Central memory CD8-positive, alpha-beta T cell (primary cell): ENCODE results near the gene HS3ST3B1.

Source experiments
- ATAC-seq: fragments of 150-1000 bp; cut with Tn5 transposase; replicated peaks from 2 replicates; pipeline ENCODE4 v1.10.0; 2022; ENCODE audit warnings: mild to moderate bottlenecking, moderate FRiP score, moderate number of reproducible peaks; ENCODE audit not compliant: poor library complexity, severe bottlenecking; ENCODE audit errors: extremely low read depth
- DNase-seq, 2 donors: peaks; one replicate each; pipeline ENCODE4 v3.0.0; 2021; ENCODE audit warnings: low spot score in 2 of 2
- H3K27ac Mint-ChIP-seq: one replicate; pipeline ENCODE4 v1.8.0; 2022; ENCODE audit warnings: low read depth, mild to moderate bottlenecking, moderate library complexity, mixed read lengths
- H3K27me3 Mint-ChIP-seq: one replicate; pipeline ENCODE4 v1.8.0; 2022; ENCODE audit warnings: mixed read lengths
- H3K36me3 Mint-ChIP-seq: one replicate; pipeline ENCODE4 v1.8.0; 2022; ENCODE audit warnings: mild to moderate bottlenecking, moderate library complexity, mixed read lengths; ENCODE audit not compliant: insufficient read depth
- H3K4me1 Mint-ChIP-seq: one replicate; pipeline ENCODE4 v1.8.0; 2022; ENCODE audit warnings: mixed read lengths
- H3K4me3 Mint-ChIP-seq: one replicate; pipeline ENCODE4 v1.8.0; 2022; ENCODE audit warnings: mild to moderate bottlenecking, moderate library complexity, mixed read lengths
- H3K9me3 Mint-ChIP-seq: one replicate; pipeline ENCODE4 v1.8.0; 2022; ENCODE audit warnings: mixed read lengths

The HS3ST3B1 gene

GRCh38 chr17:14300575-14301278 lies at the start of gene HS3ST3B1:
Gene HS3ST3B1, plus strand, starts transcription at chr17:14301081. Its CDS starts 438 bp downstream, at chr17:14301519.
- peaks cover 51% of the 10 kb centered on the region for H3K27me3 Mint-ChIP-seq
- peaks cover 54% of the 10 kb centered on the region for H3K4me1 Mint-ChIP-seq
- peaks cover 30% of the 10 kb centered on the region for H3K36me3 Mint-ChIP-seq
- DNase-seq (peak; percentile 95 to 97), ATAC-seq (peak; percentile 89)
- peak within 1 kb of the TSS; percentile 90 for H3K4me3 Mint-ChIP-seq
- H3K27ac Mint-ChIP-seq: peak within 1 kb of the TSS; percentile 90
- H3K9me3 Mint-ChIP-seq: no peaks in the 10 kb centered on the region

GRCh38 chr17:14261406-14261805 lies 39.5 kb upstream of the HS3ST3B1 start:
- no peak for DNase-seq
- H3K4me3 Mint-ChIP-seq: no peak overlapping the region
- H3K27me3 Mint-ChIP-seq: no peaks in the 10 kb centered on the region
- H3K9me3 Mint-ChIP-seq: no peaks in the 10 kb centered on the region
- no peak for ATAC-seq
- H3K36me3 Mint-ChIP-seq: no peaks in the 10 kb centered on the region
- H3K27ac Mint-ChIP-seq: no peak overlapping the region
- no peaks in the 10 kb centered on the region for H3K4me1 Mint-ChIP-seq

- DNase-seq: no peak
- Mint-ChIP-seq H3K4me3 (no peak overlapping the region), H3K27ac (no peak overlapping the region), H3K4me1 (no peaks in the 10 kb centered on the region), H3K36me3 (peaks cover 3% of the 10 kb centered on the region), H3K9me3 (no peaks in the 10 kb centered on the region), H3K27me3 (no peaks in the 10 kb centered on the region)
- ATAC-seq: no peak
Observed at GRCh38 chr17:14268264-14268663, 32.6 kb upstream of the HS3ST3B1 start.

- Mint-ChIP-seq H3K4me1 (no peaks in the 10 kb centered on the region), H3K4me3 (no peak overlapping the region)
- no peak for ATAC-seq
Observed at GRCh38 chr17:14269473-14269872, 31.4 kb upstream of the HS3ST3B1 start.

GRCh38 chr17:14270508-14270907 lies 30.4 kb upstream of the HS3ST3B1 start:
- Mint-ChIP-seq H3K4me3 (no peak overlapping the region), H3K36me3 (peaks cover 3% of the 10 kb centered on the region), H3K27me3 (peaks cover under 1% of the 10 kb centered on the region), H3K27ac (no peak overlapping the region), H3K9me3 (no peaks in the 10 kb centered on the region), H3K4me1 (no peaks in the 10 kb centered on the region)
- DNase-seq: no peak
- ATAC-seq: no peak

More at GRCh38 chr17:14269473-14269872, 31.4 kb upstream of the HS3ST3B1 start:
- peaks cover 3% of the 10 kb centered on the region for H3K36me3 Mint-ChIP-seq
- H3K27me3 Mint-ChIP-seq: no peaks in the 10 kb centered on the region
- H3K9me3 Mint-ChIP-seq: no peaks in the 10 kb centered on the region
- DNase-seq: no peak
- no peak overlapping the region for H3K27ac Mint-ChIP-seq

- no peaks in the 10 kb centered on the region for H3K36me3 Mint-ChIP-seq
- H3K4me3 Mint-ChIP-seq: no peak overlapping the region
- H3K9me3 Mint-ChIP-seq: no peaks in the 10 kb centered on the region
- H3K27ac Mint-ChIP-seq: no peak overlapping the region
- no peak for ATAC-seq
- peaks cover 48% of the 10 kb centered on the region for H3K27me3 Mint-ChIP-seq
- DNase-seq: no peak
- no peaks in the 10 kb centered on the region for H3K4me1 Mint-ChIP-seq
Observed at GRCh38 chr17:14276535-14277250, 24.2 kb upstream of the HS3ST3B1 start.

- DNase-seq (no peak), ATAC-seq (no peak)
- no peak overlapping the region for H3K27ac Mint-ChIP-seq
- H3K4me1 Mint-ChIP-seq: no peaks in the 10 kb centered on the region
- no peaks in the 10 kb centered on the region for H3K9me3 Mint-ChIP-seq
- peaks cover 74% of the 10 kb centered on the region for H3K27me3 Mint-ChIP-seq
- H3K36me3 Mint-ChIP-seq: peaks cover 2% of the 10 kb centered on the region
- H3K4me3 Mint-ChIP-seq: no peak overlapping the region
Observed at GRCh38 chr17:14281530-14281929, 19.4 kb upstream of the HS3ST3B1 start.

- Mint-ChIP-seq H3K36me3 (peaks cover 2% of the 10 kb centered on the region), H3K4me3 (no peak overlapping the region)
- ATAC-seq: no peak
Observed at GRCh38 chr17:14282726-14283125, 18.2 kb upstream of the HS3ST3B1 start.

GRCh38 chr17:14289162-14289561 lies 11.7 kb upstream of the HS3ST3B1 start:
- peaks cover 2% of the 10 kb centered on the region for H3K36me3 Mint-ChIP-seq

More at GRCh38 chr17:14282726-14283125, 18.2 kb upstream of the HS3ST3B1 start:
- no peak for DNase-seq
- H3K9me3 Mint-ChIP-seq: no peaks in the 10 kb centered on the region
- H3K27me3 Mint-ChIP-seq: peaks cover 63% of the 10 kb centered on the region
- no peaks in the 10 kb centered on the region for H3K4me1 Mint-ChIP-seq
- H3K27ac Mint-ChIP-seq: no peak overlapping the region

GRCh38 chr17:14294876-14295275 lies 6.0 kb upstream of the HS3ST3B1 start:
- Mint-ChIP-seq H3K27ac (no peak overlapping the region), H3K4me1 (peaks cover 31% of the 10 kb centered on the region), H3K9me3 (no peaks in the 10 kb centered on the region), H3K27me3 (peaks cover 97% of the 10 kb centered on the region), H3K4me3 (no peak overlapping the region), H3K36me3 (peaks cover 9% of the 10 kb centered on the region)
- DNase-seq (no peak), ATAC-seq (no peak)

More at GRCh38 chr17:14289162-14289561, 11.7 kb upstream of the HS3ST3B1 start:
- Mint-ChIP-seq H3K9me3 (no peaks in the 10 kb centered on the region), H3K27ac (no peak overlapping the region), H3K4me3 (no peak overlapping the region), H3K27me3 (peaks cover 84% of the 10 kb centered on the region), H3K4me1 (no peaks in the 10 kb centered on the region)
- ATAC-seq (no peak), DNase-seq (no peak)

GRCh38 chr17:14295676-14296075 lies 5.2 kb upstream of the HS3ST3B1 start:
- DNase-seq (no peak), ATAC-seq (no peak)
- Mint-ChIP-seq H3K4me3 (no peak overlapping the region), H3K9me3 (no peaks in the 10 kb centered on the region), H3K36me3 (peaks cover 14% of the 10 kb centered on the region), H3K27ac (no peak overlapping the region), H3K4me1 (peaks cover 39% of the 10 kb centered on the region), H3K27me3 (peaks cover 97% of the 10 kb centered on the region)

GRCh38 chr17:14296166-14296910 lies 4.5 kb upstream of the HS3ST3B1 start:
- DNase-seq: no peak
- H3K4me3 Mint-ChIP-seq: peak overlapping the region; percentile 3
- peaks cover 42% of the 10 kb centered on the region for H3K4me1 Mint-ChIP-seq
- ATAC-seq: no peak
- no peaks in the 10 kb centered on the region for H3K9me3 Mint-ChIP-seq
- peaks cover 17% of the 10 kb centered on the region for H3K36me3 Mint-ChIP-seq
- no peak overlapping the region for H3K27ac Mint-ChIP-seq
- H3K27me3 Mint-ChIP-seq: peaks cover 94% of the 10 kb centered on the region
